H9 (cell line): ENCODE data around the gene PHF10. TPM values are rescaled to one million over a fixed set of nuclear protein-coding genes. Genes with fewer than 3 reads are reported as not detected.

Experiments used
- DNase-seq: peaks from one replicate; pipeline ENCODE4 v3.0.0-alpha.2; 2017
- H2AFZ ChIP-seq: one replicate; pipeline ENCODE4 v1.6.1; 2013; ENCODE audit warnings: mild to moderate bottlenecking, low read length, control low read depth, moderate library complexity
- H2AK5ac ChIP-seq: 2 replicates; pipeline ENCODE4 v1.6.1; 2013; ENCODE audit warnings: low read length, control low read depth, mixed read lengths; ENCODE audit not compliant: insufficient read length
- H2BK120ac ChIP-seq: one replicate; pipeline ENCODE4 v1.6.1; 2013; ENCODE audit warnings: low read depth, mild to moderate bottlenecking, low read length, control low read depth, inconsistent platforms; ENCODE audit not compliant: poor library complexity, severe bottlenecking
- H2BK12ac ChIP-seq: 2 replicates; pipeline ENCODE4 v1.6.1; 2013; ENCODE audit warnings: low read length, control low read depth, mixed read lengths, low read depth; ENCODE audit not compliant: insufficient read length
- H2BK15ac ChIP-seq: 2 replicates; pipeline ENCODE4 v1.6.1; 2013; ENCODE audit warnings: low read depth, low read length, control low read depth
- H2BK20ac ChIP-seq: one replicate; pipeline ENCODE4 v1.6.1; 2013; ENCODE audit warnings: low read depth, mild to moderate bottlenecking, low read length, control low read depth, inconsistent platforms; ENCODE audit not compliant: poor library complexity, severe bottlenecking
- H2BK5ac ChIP-seq: 2 replicates; pipeline ENCODE4 v1.6.1; 2013; ENCODE audit warnings: low read length, control low read depth, mixed read lengths; ENCODE audit not compliant: insufficient read length
- H3K14ac ChIP-seq: 2 replicates; pipeline ENCODE4 v1.6.1; 2013; ENCODE audit warnings: low read length, control low read depth; ENCODE audit not compliant: insufficient read depth
- H3K18ac ChIP-seq: 2 replicates; pipeline ENCODE4 v1.6.1; 2013; ENCODE audit warnings: low read depth, mild to moderate bottlenecking, mixed read lengths, low read length, control low read depth; ENCODE audit not compliant: insufficient read length
- H3K23ac ChIP-seq: 2 replicates; pipeline ENCODE4 v1.6.1; 2013; ENCODE audit warnings: low read length, control low read depth, mixed read lengths, low read depth; ENCODE audit not compliant: insufficient read length
- H3K23me2 ChIP-seq: 2 replicates; pipeline ENCODE4 v1.6.1; 2013; ENCODE audit warnings: low read depth, mild to moderate bottlenecking, mixed read lengths, low read length, control low read depth; ENCODE audit not compliant: insufficient read length, poor library complexity, severe bottlenecking
- H3K27ac ChIP-seq: 2 replicates; pipeline ENCODE4 v1.5.1; 2013; ENCODE audit warnings: low read length, control low read depth, mixed read lengths, low read depth; ENCODE audit not compliant: insufficient read length
- H3K27me3 ChIP-seq: 2 replicates; pipeline ENCODE4 v1.6.1; 2013; ENCODE audit warnings: low read length, control low read depth, inconsistent platforms; ENCODE audit not compliant: insufficient read depth
- H3K4ac ChIP-seq: 2 replicates; pipeline ENCODE4 v1.6.1; 2013; ENCODE audit warnings: low read depth, mild to moderate bottlenecking, control low read depth, inconsistent platforms, low read length, moderate library complexity
- H3K4me1 ChIP-seq: 2 replicates; pipeline ENCODE4 v1.6.1; 2013; ENCODE audit warnings: low read length, control low read depth, inconsistent platforms; ENCODE audit not compliant: insufficient read depth
- H3K4me2 ChIP-seq: 2 replicates; pipeline ENCODE4 v1.6.1; 2013; ENCODE audit warnings: low read length, control low read depth, mixed read lengths; ENCODE audit not compliant: insufficient read length, insufficient read depth
- H3K56ac ChIP-seq: 2 replicates; pipeline ENCODE4 v1.6.1; 2013; ENCODE audit warnings: low read depth, mild to moderate bottlenecking, mixed read lengths, low read length, control low read depth; ENCODE audit not compliant: insufficient read length
- H3K79me1 ChIP-seq: 2 replicates; pipeline ENCODE4 v1.6.1; 2013; ENCODE audit warnings: low read depth, mild to moderate bottlenecking, moderate library complexity, low read length, control low read depth, inconsistent platforms; ENCODE audit not compliant: insufficient read depth, poor library complexity, severe bottlenecking
- H3K79me2 ChIP-seq: 2 replicates; pipeline ENCODE4 v1.6.1; 2013; ENCODE audit warnings: low read length, control low read depth, inconsistent platforms; ENCODE audit not compliant: insufficient read depth
- H3K9ac ChIP-seq: 2 replicates; pipeline ENCODE4 v1.6.1; 2013; ENCODE audit warnings: low read length, control low read depth, mixed read lengths; ENCODE audit not compliant: insufficient read length; ENCODE audit errors: extremely low read depth
- H3K9me3 ChIP-seq: one replicate; pipeline ENCODE4 v1.6.1; 2013; ENCODE audit warnings: low read depth, low read length, inconsistent platforms; ENCODE audit not compliant: control insufficient read depth
- H3T11ph ChIP-seq: one replicate; pipeline ENCODE4 v1.6.1; 2013; ENCODE audit warnings: mild to moderate bottlenecking, low read length, control low read depth, inconsistent platforms
- H4K20me1 ChIP-seq: one replicate; pipeline ENCODE4 v1.6.1; 2013; ENCODE audit not compliant: control insufficient read depth, insufficient read length, insufficient read depth
- H4K5ac ChIP-seq: 2 replicates; pipeline ENCODE4 v1.6.1; 2013; ENCODE audit warnings: low read depth, mild to moderate bottlenecking, mixed read lengths, low read length, control low read depth; ENCODE audit not compliant: insufficient read length
- H4K8ac ChIP-seq: replicated peaks from 2 replicates; pipeline ENCODE4 v1.6.1; 2013; ENCODE audit warnings: low read length, control low read depth, mixed read lengths, low read depth; ENCODE audit not compliant: insufficient read length
- H4K91ac ChIP-seq: 2 replicates; pipeline ENCODE4 v1.6.1; 2013; ENCODE audit warnings: low read depth, mild to moderate bottlenecking, moderate library complexity, mixed read lengths, low read length, control low read depth; ENCODE audit not compliant: insufficient read length
- H3K27ac Mint-ChIP-seq, 3 experiments: 2 replicates in 2 of 3; 3 replicates in 1 of 3; pipeline ENCODE4 v1.8.0; 2020 to 2021; ENCODE audit warnings: mixed read lengths in 3 of 3, mild to moderate bottlenecking in 1 of 3, moderate library complexity in 1 of 3
- H3K27me3 Mint-ChIP-seq: 2 replicates; pipeline ENCODE4 v1.8.0; 2021; ENCODE audit warnings: low read depth, mild to moderate bottlenecking, moderate library complexity, mixed read lengths
- H3K36me3 Mint-ChIP-seq, 3 experiments: 2 replicates in 2 of 3; 3 replicates in 1 of 3; pipeline ENCODE4 v1.8.0; 2020 to 2021; ENCODE audit warnings: low read depth in 3 of 3, mixed read lengths in 3 of 3; ENCODE audit not compliant: insufficient read depth in 1 of 3
- H3K4me1 Mint-ChIP-seq, 2 experiments: 2 replicates each; pipeline ENCODE4 v1.8.0; 2020; ENCODE audit warnings: mixed read lengths in 2 of 2
- H3K4me3 Mint-ChIP-seq, 2 experiments: 2 replicates in 1 of 2; 3 replicates in 1 of 2; pipeline ENCODE4 v1.8.0; 2020 to 2021; ENCODE audit warnings: mild to moderate bottlenecking in 2 of 2, mixed read lengths in 2 of 2, moderate library complexity in 1 of 2
- H3K9me3 Mint-ChIP-seq, 2 experiments: 2 replicates in 1 of 2; 3 replicates in 1 of 2; pipeline ENCODE4 v1.8.0; 2020; ENCODE audit warnings: mild to moderate bottlenecking in 2 of 2, mixed read lengths in 2 of 2, moderate library complexity in 1 of 2
- whole genome bisulfite sequencing: extraction: QIAGEN DNeasy Blood & Tissue Kit; methylation state at CpG from one replicate; pipeline ENCODE4 v1.1.7; 2013; ENCODE audit warnings: missing lambda C conversion rate, low lambda C conversion rate, mixed read lengths; ENCODE audit not compliant: insufficient read length; ENCODE audit errors: extremely low coverage; 5-methylcytosine and 5-hydroxymethylcytosine counted together
- total RNA-seq: library from RNA; stranded (reverse); gene quantifications from 2 replicates; pipeline ENCODE4 v1.2.1, GENCODE V29; 2021
- TF ChIP-seq, protein P1 (sequence below): fragments of 200-600 bp; sonication (generic); conservative IDR thresholded peaks from 3 replicates; pipeline ENCODE4 v1.8.0; 2021; ENCODE audit warnings: antibody characterized with exemption, mild to moderate bottlenecking

The PHF10 gene
- total RNA-seq, 1 experiment from 2014 or later, result 59.0 TPM

DNA sequence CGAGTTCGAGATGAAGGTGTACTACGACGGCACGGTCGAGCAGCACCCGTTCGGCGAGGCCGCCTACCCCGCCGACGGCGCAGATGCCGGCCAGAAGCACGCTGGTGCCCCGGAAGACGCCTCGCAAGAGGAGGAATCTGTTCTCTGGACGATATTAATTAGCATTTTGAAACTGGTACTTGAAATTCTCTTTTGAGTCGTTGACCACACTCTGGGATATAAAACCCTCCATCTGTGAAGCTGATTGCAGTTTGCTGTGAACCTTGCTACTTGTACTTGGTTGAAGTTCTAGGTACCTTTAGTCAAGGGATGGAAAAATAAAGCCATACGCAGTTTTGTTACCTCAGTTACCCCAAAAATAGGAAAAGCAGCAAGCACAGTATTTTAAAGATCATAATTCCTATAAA lies 21.5 kb downstream of the PHF10 start:
- Histone ChIP-seq H2AK5ac (no peak overlapping the region), H4K8ac (no peak overlapping the region), H3K56ac (no peak overlapping the region), H4K20me1 (no peaks in the 10 kb centered on the region), H2BK12ac (no peak overlapping the region), H3K4me1 (peaks cover 7% of the 10 kb centered on the region), H3K18ac (peak overlapping the region; percentile 76), H3K27ac (no peak overlapping the region), H3T11ph (no peak overlapping the region), H3K14ac (peak overlapping the region; percentile 87), H2BK5ac (no peak overlapping the region), H3K79me2 (peaks cover 10% of the 10 kb centered on the region; the same call in 1 of the 2 replicates), H4K91ac (no peak overlapping the region), H2BK20ac (no peak overlapping the region), H3K4me2 (peak overlapping the region; percentile 77), H3K9me3 (no peaks in the 10 kb centered on the region), H4K5ac (peak overlapping the region; percentile 4), H2AFZ (no peak overlapping the region), H3K23ac (no peak overlapping the region), H3K27me3 (no peaks in the 10 kb centered on the region), H3K79me1 (peaks cover 4% of the 10 kb centered on the region), H2BK120ac (no peak overlapping the region), H2BK15ac (no peak overlapping the region), H3K23me2 (peaks cover 13% of the 10 kb centered on the region), H3K4ac (peak overlapping the region; percentile 66; the same call in 1 of the 2 replicates), H3K9ac (peak overlapping the region; percentile 77)
- DNase-seq, result no peak
- WGBS, result no CpG with 5 or more reads among the region's 22 CpGs
- H3K4me1 Mint-ChIP-seq, result peaks cover 21 to 27% of the 10 kb centered on the region in 2 experiments
- peak overlapping the region; percentile 89 to 94 for H3K4me3 Mint-ChIP-seq
- no peaks in the 10 kb centered on the region for H3K27me3 Mint-ChIP-seq
- peaks cover 0 to under 1% of the 10 kb centered on the region in 2 experiments; a peak in 2 of 5 replicates for H3K9me3 Mint-ChIP-seq
- TF ChIP-seq, protein P1, sequence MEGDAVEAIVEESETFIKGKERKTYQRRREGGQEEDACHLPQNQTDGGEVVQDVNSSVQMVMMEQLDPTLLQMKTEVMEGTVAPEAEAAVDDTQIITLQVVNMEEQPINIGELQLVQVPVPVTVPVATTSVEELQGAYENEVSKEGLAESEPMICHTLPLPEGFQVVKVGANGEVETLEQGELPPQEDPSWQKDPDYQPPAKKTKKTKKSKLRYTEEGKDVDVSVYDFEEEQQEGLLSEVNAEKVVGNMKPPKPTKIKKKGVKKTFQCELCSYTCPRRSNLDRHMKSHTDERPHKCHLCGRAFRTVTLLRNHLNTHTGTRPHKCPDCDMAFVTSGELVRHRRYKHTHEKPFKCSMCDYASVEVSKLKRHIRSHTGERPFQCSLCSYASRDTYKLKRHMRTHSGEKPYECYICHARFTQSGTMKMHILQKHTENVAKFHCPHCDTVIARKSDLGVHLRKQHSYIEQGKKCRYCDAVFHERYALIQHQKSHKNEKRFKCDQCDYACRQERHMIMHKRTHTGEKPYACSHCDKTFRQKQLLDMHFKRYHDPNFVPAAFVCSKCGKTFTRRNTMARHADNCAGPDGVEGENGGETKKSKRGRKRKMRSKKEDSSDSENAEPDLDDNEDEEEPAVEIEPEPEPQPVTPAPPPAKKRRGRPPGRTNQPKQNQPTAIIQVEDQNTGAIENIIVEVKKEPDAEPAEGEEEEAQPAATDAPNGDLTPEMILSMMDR, result no peak
- H3K36me3 Mint-ChIP-seq, result peaks cover 16 to 44% (median 18%) of the 10 kb centered on the region in 3 experiments
- H3K27ac Mint-ChIP-seq, result peak overlapping the region; percentile 75 to 96 (median 77)
